SK-N-SH treated with all-trans-retinoic acid at 6 μM for 48 hours (cell line): ENCODE data around the gene CTBP1.
A peak's percentile ranks its signal among the peaks of the same experiment; 100 is the strongest.

ENCODE experiments used
- ATAC-seq: fragments of 200-7000 bp; cut with Tn5 transposase; 3 replicates; pipeline ENCODE4 v1.9.1; 2020; ENCODE audit warnings: mild to moderate bottlenecking, moderate library complexity
- BACH2 ChIP-seq: fragments of 250-450 bp; sonication (Bioruptor Pico); IDR thresholded peaks from 2 replicates; pipeline ENCODE4 v1.9.0; 2021; ENCODE audit warnings: mild to moderate bottlenecking, borderline replicate concordance
- CREB5 ChIP-seq: fragments of 250-450 bp; sonication (Bioruptor Pico); IDR thresholded peaks from 2 replicates; pipeline ENCODE4 v1.5.1; 2020; ENCODE audit warnings: low read depth, mild to moderate bottlenecking, moderate library complexity
- CSDC2 ChIP-seq: fragments of 250-450 bp; sonication (Bioruptor Pico); IDR thresholded peaks from 2 replicates; pipeline ENCODE4 v1.5.0; 2020; ENCODE audit warnings: mild to moderate bottlenecking, moderate library complexity
- CSRNP3 ChIP-seq: fragments of 250-450 bp; sonication (Bioruptor Pico); IDR thresholded peaks from 2 replicates; pipeline ENCODE4 v1.5.1; 2021; ENCODE audit warnings: mild to moderate bottlenecking, moderate library complexity
- ESRRG ChIP-seq: fragments of 250-450 bp; sonication (Bioruptor Pico); IDR thresholded peaks from 2 replicates; pipeline ENCODE4 v1.6.1; 2021; ENCODE audit warnings: mild to moderate bottlenecking
- GLIS3 ChIP-seq: fragments of 250-450 bp; sonication (Bioruptor Pico); IDR thresholded peaks from 2 replicates; pipeline ENCODE4 v1.5.0; 2020; ENCODE audit warnings: mild to moderate bottlenecking, moderate library complexity
- OSR1 ChIP-seq: fragments of 250-450 bp; sonication (Bioruptor Pico); IDR thresholded peaks from 2 replicates; pipeline ENCODE4 v1.8.0; 2022; ENCODE audit warnings: moderate library complexity, mild to moderate bottlenecking, inconsistent platforms
- PATZ1 ChIP-seq: fragments of 250-450 bp; sonication (Bioruptor Pico); IDR thresholded peaks from 2 replicates; pipeline ENCODE4 v1.8.0; 2020; ENCODE audit warnings: mild to moderate bottlenecking, moderate library complexity, borderline replicate concordance
- POU6F1 ChIP-seq: fragments of 250-450 bp; sonication (Bioruptor Pico); IDR thresholded peaks from 2 replicates; pipeline ENCODE4 v1.8.0; 2021; ENCODE audit warnings: low read depth, mild to moderate bottlenecking, moderate library complexity, borderline replicate concordance
- PPARA ChIP-seq: fragments of 250-450 bp; sonication (Bioruptor Pico); IDR thresholded peaks from 2 replicates; pipeline ENCODE4 v1.5.0; 2020; ENCODE audit warnings: mild to moderate bottlenecking, borderline replicate concordance
- RARB ChIP-seq: fragments of 250-450 bp; sonication (Bioruptor Pico); IDR thresholded peaks from 2 replicates; pipeline ENCODE4 v1.8.0; 2021; ENCODE audit warnings: mild to moderate bottlenecking, moderate library complexity
- TCF4 ChIP-seq: fragments of 250-450 bp; sonication (Bioruptor Pico); IDR thresholded peaks from 2 replicates; pipeline ENCODE4 v1.8.0; 2021; ENCODE audit warnings: mild to moderate bottlenecking, moderate library complexity, borderline replicate concordance
- TOX ChIP-seq: fragments of 250-450 bp; sonication (Bioruptor Pico); IDR thresholded peaks from 2 replicates; pipeline ENCODE4 v1.8.0; 2021; ENCODE audit warnings: mild to moderate bottlenecking, moderate library complexity, borderline replicate concordance
- TSHZ2 ChIP-seq: fragments of 250-450 bp; sonication (Bioruptor Pico); IDR thresholded peaks from 2 replicates; pipeline ENCODE4 v1.5.0; 2020; ENCODE audit warnings: mild to moderate bottlenecking, moderate library complexity
- ZC3H10 ChIP-seq: fragments of 250-450 bp; sonication (Bioruptor Pico); IDR thresholded peaks from 2 replicates; pipeline ENCODE4 v1.5.1; 2021; ENCODE audit warnings: mild to moderate bottlenecking, moderate library complexity
- ZFP30 ChIP-seq: fragments of 450-650 bp; formaldehyde crosslinking; IDR thresholded peaks from 2 replicates; pipeline ENCODE4 v1.5.0; 2022; ENCODE audit warnings: mild to moderate bottlenecking, moderate library complexity
- ZNF565 ChIP-seq: fragments of 450-650 bp; formaldehyde crosslinking; conservative IDR thresholded peaks from 2 replicates; pipeline ENCODE4 v1.5.0; 2020; ENCODE audit warnings: low read depth, mild to moderate bottlenecking, moderate library complexity
- ZNF70 ChIP-seq: fragments of 450-650 bp; formaldehyde crosslinking; IDR thresholded peaks from 2 replicates; pipeline ENCODE4 v1.5.0; 2020; ENCODE audit warnings: mild to moderate bottlenecking, moderate library complexity
- ZNF8 ChIP-seq: fragments of 450-650 bp; formaldehyde crosslinking; IDR thresholded peaks from 2 replicates; pipeline ENCODE4 v1.5.0; 2020; ENCODE audit warnings: mild to moderate bottlenecking, moderate library complexity

CTBP1 gene

GRCh38 chr4:1202526-1203011 is 46.4 kb downstream of the CTBP1 start:
- no peak for ATAC-seq
- TF ChIP-seq OSR1 (CRISPR knock-in tag), result no peak
- TF ChIP-seq BACH2 (CRISPR knock-in tag), result no peak

GRCh38 chr4:1201851-1202525 is 46.9 kb downstream of the CTBP1 start:
- no peak for TF ChIP-seq POU6F1 (CRISPR knock-in tag)
- TF ChIP-seq RARB (CRISPR knock-in tag), result no peak
- no peak for TF ChIP-seq OSR1 (CRISPR knock-in tag)
- no peak for TF ChIP-seq ZNF8 (CRISPR knock-in tag)
- no peak for TF ChIP-seq BACH2 (CRISPR knock-in tag)
- no peak for TF ChIP-seq ZFP30 (CRISPR knock-in tag)
- TF ChIP-seq PPARA (CRISPR knock-in tag), result no peak
- no peak for TF ChIP-seq ZNF70 (CRISPR knock-in tag)
- no peak for TF ChIP-seq ESRRG
- TF ChIP-seq ZC3H10 (CRISPR knock-in tag), result no peak
- TF ChIP-seq ZNF565 (CRISPR knock-in tag), result no peak
- no peak for TF ChIP-seq TSHZ2
- no peak for TF ChIP-seq GLIS3 (CRISPR knock-in tag)
- TF ChIP-seq CSRNP3, result no peak
- no peak for TF ChIP-seq CREB5
- TF ChIP-seq CSDC2 (CRISPR knock-in tag), result no peak
- TF ChIP-seq PATZ1 (CRISPR knock-in tag), result no peak
- TF ChIP-seq TCF4 (CRISPR knock-in tag), result no peak
- TF ChIP-seq TOX (CRISPR knock-in tag), result no peak
- ATAC-seq, result no peak

GRCh38 chr4:1200425-1201035 is 48.4 kb downstream of the CTBP1 start:
- TF ChIP-seq OSR1 (CRISPR knock-in tag), result no peak
- TF ChIP-seq ZC3H10 (CRISPR knock-in tag), result no peak
- ATAC-seq, result peak; percentile 88
